GM12875 (cell line): ENCODE data around the gene ETV7.
"Not testable (repeated sequence)": the region's sequence is repeated elsewhere in the genome, so short reads cannot be mapped to it uniquely, and the experiment has no call there.

ENCODE experiments used
- H3K4me3 ChIP-seq: one replicate; pipeline ENCODE4 v1.5.1; 2011; ENCODE audit warnings: low read depth, low read length, control low read depth
- TF ChIP-seq, protein P1 (sequence below): IDR thresholded peaks from 2 replicates; pipeline ENCODE4 v1.5.1; 2011; ENCODE audit warnings: low read depth, mild to moderate bottlenecking, control low read depth, inconsistent platforms, low read length, moderate library complexity, borderline replicate concordance; ENCODE audit not compliant: insufficient read depth

The ETV7 gene

DNA sequence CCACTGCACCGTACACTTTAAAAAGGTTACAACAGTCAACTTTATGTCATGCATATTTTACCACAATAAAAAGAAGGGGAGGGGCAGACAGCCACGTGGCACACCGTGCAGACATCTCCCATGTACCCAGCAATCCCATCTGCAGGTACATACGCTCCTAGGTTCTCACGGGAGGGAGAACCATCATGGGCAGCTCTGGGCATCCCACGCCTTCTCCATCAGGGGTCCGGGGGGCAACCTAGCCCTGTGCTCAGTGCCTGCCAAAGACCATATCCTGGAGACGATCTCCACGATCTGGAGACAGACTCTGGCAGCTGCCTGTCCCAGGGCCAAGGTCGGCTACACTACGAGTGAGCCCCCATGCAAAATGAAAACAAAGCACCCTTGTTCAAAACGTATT is 48.3 kb downstream of the ETV7 start:
- H3K4me3 ChIP-seq: no peak overlapping the region

GRCh38 chr6:36338223-36338622 is 49.2 kb downstream of the ETV7 start:
- not testable (repeated sequence) for H3K4me3 ChIP-seq

More for the DNA sequence above, 48.3 kb downstream of the ETV7 start:
- TF ChIP-seq, protein P1, sequence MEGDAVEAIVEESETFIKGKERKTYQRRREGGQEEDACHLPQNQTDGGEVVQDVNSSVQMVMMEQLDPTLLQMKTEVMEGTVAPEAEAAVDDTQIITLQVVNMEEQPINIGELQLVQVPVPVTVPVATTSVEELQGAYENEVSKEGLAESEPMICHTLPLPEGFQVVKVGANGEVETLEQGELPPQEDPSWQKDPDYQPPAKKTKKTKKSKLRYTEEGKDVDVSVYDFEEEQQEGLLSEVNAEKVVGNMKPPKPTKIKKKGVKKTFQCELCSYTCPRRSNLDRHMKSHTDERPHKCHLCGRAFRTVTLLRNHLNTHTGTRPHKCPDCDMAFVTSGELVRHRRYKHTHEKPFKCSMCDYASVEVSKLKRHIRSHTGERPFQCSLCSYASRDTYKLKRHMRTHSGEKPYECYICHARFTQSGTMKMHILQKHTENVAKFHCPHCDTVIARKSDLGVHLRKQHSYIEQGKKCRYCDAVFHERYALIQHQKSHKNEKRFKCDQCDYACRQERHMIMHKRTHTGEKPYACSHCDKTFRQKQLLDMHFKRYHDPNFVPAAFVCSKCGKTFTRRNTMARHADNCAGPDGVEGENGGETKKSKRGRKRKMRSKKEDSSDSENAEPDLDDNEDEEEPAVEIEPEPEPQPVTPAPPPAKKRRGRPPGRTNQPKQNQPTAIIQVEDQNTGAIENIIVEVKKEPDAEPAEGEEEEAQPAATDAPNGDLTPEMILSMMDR: no peak

- TF ChIP-seq, protein P1: no peak
- H3K4me3 ChIP-seq: no peak overlapping the region
These were observed 49.7 kb downstream of the ETV7 start for GRCh38 chr6:36337814-36338213.

DNA sequence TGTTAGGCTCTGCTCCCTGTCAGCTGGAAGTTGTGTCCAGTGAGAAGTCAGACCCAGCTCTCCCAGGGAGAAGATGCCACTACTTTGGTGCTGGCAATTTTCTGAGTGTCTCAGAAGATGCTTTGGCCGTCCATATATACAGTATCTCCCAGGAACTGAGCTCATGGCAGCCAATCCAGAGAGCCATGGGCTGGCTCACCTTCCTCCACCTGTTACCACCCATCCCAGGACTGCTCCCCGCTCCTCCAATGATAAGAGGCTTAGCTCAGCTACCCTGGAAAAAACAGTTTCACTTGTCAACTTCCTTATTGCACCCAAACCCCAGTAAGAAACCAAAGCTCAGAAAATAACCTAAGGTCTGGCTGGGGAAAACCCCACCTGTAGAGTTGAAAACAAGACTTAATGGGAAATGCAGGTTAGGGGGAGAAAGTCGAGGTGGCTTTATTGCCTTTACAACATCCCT is 50.7 kb downstream of the ETV7 start, which contains the start of gene BNIP5:
TSS of gene BNIP5 (minus strand) at position 110 of the 463 bp plus-strand sequence. CDS start 6,198 bp downstream, outside the sequence.
- TF ChIP-seq, protein P1: no peak
- H3K4me3 ChIP-seq: no peak within 1 kb of the TSS

- H3K4me3 ChIP-seq: no peak overlapping the region
- TF ChIP-seq, protein P1: no peak
These were observed 51.2 kb downstream of the ETV7 start for GRCh38 chr6:36336208-36336710.

DNA sequence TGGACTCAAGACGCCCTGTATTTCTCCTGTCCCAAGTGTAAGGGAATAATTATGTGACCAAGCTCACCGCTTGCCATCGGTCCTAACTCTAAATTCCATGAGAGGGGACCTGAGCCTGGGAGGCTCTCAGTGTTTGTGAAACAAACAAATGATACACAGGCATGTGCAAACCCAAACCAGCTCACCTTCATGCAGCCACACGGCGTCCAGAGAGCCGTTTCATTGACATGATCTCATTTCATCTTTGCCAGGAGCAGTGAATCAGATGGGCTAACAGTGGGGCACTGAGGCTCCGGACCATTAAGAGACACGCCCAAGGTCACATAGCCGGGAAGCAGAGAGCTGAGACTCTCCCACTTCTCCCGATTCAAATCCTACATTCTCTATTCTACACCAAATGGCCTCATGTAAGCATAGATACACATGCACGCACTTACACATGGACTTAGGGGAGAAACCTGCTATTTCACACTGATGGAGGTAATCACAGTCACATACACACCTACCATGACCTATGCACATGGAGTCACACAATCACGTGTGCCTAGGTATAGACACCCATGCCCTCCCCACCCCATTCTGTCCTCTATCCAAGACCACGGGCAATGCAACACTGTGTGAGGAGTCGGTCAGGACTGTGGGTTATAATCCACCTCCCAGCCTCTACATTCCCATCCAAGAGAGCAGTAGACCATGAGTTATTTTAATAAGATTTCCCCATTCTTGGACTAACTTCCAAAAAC is 51.8 kb downstream of the ETV7 start:
- TF ChIP-seq, protein P1: no peak
- no peak overlapping the region for H3K4me3 ChIP-seq

- H3K4me3 ChIP-seq: no peak overlapping the region
- TF ChIP-seq, protein P1: no peak
These were observed 52.5 kb downstream of the ETV7 start for GRCh38 chr6:36334832-36335459.
